NCI-H187 (cell line): Measurements from ENCODE around the gene SGIP1.
"Not testable (repeated sequence)": the region's sequence is repeated elsewhere in the genome, so short reads cannot be mapped to it uniquely, and the experiment has no call there.

ENCODE experiments used
- DNase-seq, 2 experiments: peaks; one replicate each; lab custom pipeline; 2025; lab: John Stamatoyannopoulos, UW

Gene SGIP1

GRCh38 chr1:66679140-66679539 is 145.2 kb downstream of the SGIP1 start:
- no peak for DNase-seq

GRCh38 chr1:66681686-66682085 is 147.7 kb downstream of the SGIP1 start:
- no peak for DNase-seq

- no peak for DNase-seq
These were observed 148.2 kb downstream of the SGIP1 start for GRCh38 chr1:66682106-66682505.

GRCh38 chr1:66684353-66684752 is 150.4 kb downstream of the SGIP1 start:
- DNase-seq: peak; percentile 54 to 69

- DNase-seq: no peak
These were observed 151.3 kb downstream of the SGIP1 start for GRCh38 chr1:66685265-66685664.

- no peak for DNase-seq
These were observed 151.7 kb downstream of the SGIP1 start for GRCh38 chr1:66685670-66686069.

- DNase-seq: no peak
These were observed 152.5 kb downstream of the SGIP1 start for GRCh38 chr1:66686406-66686805.

- DNase-seq: no peak
These were observed 153.4 kb downstream of the SGIP1 start for GRCh38 chr1:66687358-66687757.

GRCh38 chr1:66690666-66691381 is 156.9 kb downstream of the SGIP1 start:
- no peak for DNase-seq

- DNase-seq: no peak
These were observed 158.7 kb downstream of the SGIP1 start for GRCh38 chr1:66692681-66693080.

- DNase-seq: peak; percentile 63 to 74
These were observed 159.9 kb downstream of the SGIP1 start for GRCh38 chr1:66693856-66694255.

GRCh38 chr1:66695116-66695515 is 161.2 kb downstream of the SGIP1 start:
- peak in 1 of 2 experiments; percentile 64 for DNase-seq

- DNase-seq: no peak
These were observed 162.8 kb downstream of the SGIP1 start for GRCh38 chr1:66696771-66697170.

- no peak for DNase-seq
These were observed 165.3 kb downstream of the SGIP1 start for GRCh38 chr1:66699213-66699612.

- no peak for DNase-seq
These were observed 170.4 kb downstream of the SGIP1 start for GRCh38 chr1:66704177-66704875.

- DNase-seq: peak in 1 of 2 experiments; percentile 50
These were observed 171.2 kb downstream of the SGIP1 start for GRCh38 chr1:66705110-66705509.

GRCh38 chr1:66711420-66711819 is 177.5 kb downstream of the SGIP1 start:
- no peak for DNase-seq

GRCh38 chr1:66712839-66713238 is 178.9 kb downstream of the SGIP1 start:
- no peak for DNase-seq

GRCh38 chr1:66723985-66724384 is 190.0 kb downstream of the SGIP1 start:
- no peak for DNase-seq

- peak; percentile 53 to 71 for DNase-seq
These were observed 192.1 kb downstream of the SGIP1 start for GRCh38 chr1:66725885-66726665.

- DNase-seq: no peak
These were observed 194.1 kb downstream of the SGIP1 start for GRCh38 chr1:66728021-66728420.

GRCh38 chr1:66728716-66729115 is 194.8 kb downstream of the SGIP1 start:
- DNase-seq: not testable (repeated sequence)

- no peak for DNase-seq
These were observed 195.2 kb downstream of the SGIP1 start for GRCh38 chr1:66729119-66729518.
